KMS-11 (cell line): ENCODE data around the gene TMSB15C.
A peak's percentile ranks its signal among the peaks of the same experiment; 100 is the strongest.
"Not testable (repeated sequence)": the region's sequence is repeated elsewhere in the genome, so short reads cannot be mapped to it uniquely, and the experiment has no call there.

ENCODE experiments used
- H2AFZ ChIP-seq: fragments of 200-600 bp; sonication (generic); 2 replicates; pipeline ENCODE4 v1.6.1; 2016; ENCODE audit warnings: antibody characterized with exemption, mixed run types, low read depth
- H3K27ac ChIP-seq: fragments of 200-600 bp; sonication (generic); 2 replicates; pipeline ENCODE4 v1.6.1; 2016; ENCODE audit warnings: mild to moderate bottlenecking, mixed run types
- H3K27me3 ChIP-seq: fragments of 200-600 bp; sonication (generic); 2 replicates; pipeline ENCODE4 v1.6.1; 2017; ENCODE audit warnings: mild to moderate bottlenecking, low read depth, mixed run types, moderate library complexity; ENCODE audit not compliant: insufficient read depth
- H3K36me3 ChIP-seq: fragments of 200-600 bp; sonication (generic); 2 replicates; pipeline ENCODE4 v1.6.1; 2017; ENCODE audit warnings: mild to moderate bottlenecking, mixed run types; ENCODE audit not compliant: insufficient read depth
- H3K4me1 ChIP-seq: fragments of 200-600 bp; sonication (generic); 2 replicates; pipeline ENCODE4 v1.6.1; 2016; ENCODE audit warnings: mild to moderate bottlenecking, low read depth, mixed run types; ENCODE audit not compliant: poor library complexity, severe bottlenecking
- H3K4me2 ChIP-seq: fragments of 200-600 bp; sonication (generic); 2 replicates; pipeline ENCODE4 v1.7.0; 2016; ENCODE audit warnings: mild to moderate bottlenecking, mixed run types
- H3K4me3 ChIP-seq: fragments of 200-600 bp; sonication (generic); IDR thresholded peaks from 2 replicates; pipeline ENCODE4 v1.6.1; 2017; ENCODE audit warnings: low read depth, low read length, mixed read lengths; ENCODE audit not compliant: insufficient read depth
- H3K79me2 ChIP-seq: fragments of 200-600 bp; sonication (generic); 2 replicates; pipeline ENCODE4 v1.6.1; 2016; ENCODE audit warnings: low read depth, mixed run types; ENCODE audit not compliant: insufficient read depth
- H3K9ac ChIP-seq: fragments of 200-600 bp; sonication (generic); 2 replicates; pipeline ENCODE4 v1.6.1; 2016; ENCODE audit warnings: mild to moderate bottlenecking, mixed run types
- H4K20me1 ChIP-seq: fragments of 200-600 bp; sonication (generic); 2 replicates; pipeline ENCODE4 v1.6.1; 2016; ENCODE audit warnings: mild to moderate bottlenecking, mixed run types; ENCODE audit not compliant: insufficient read depth
- TF ChIP-seq, protein P1 (sequence below): fragments of 200-600 bp; sonication (generic); conservative IDR thresholded peaks from 2 replicates; pipeline ENCODE4 v1.6.1; 2017; ENCODE audit warnings: low read depth, mild to moderate bottlenecking, antibody characterized with exemption, low read length, moderate library complexity, mixed read lengths

Gene TMSB15C

DNA sequence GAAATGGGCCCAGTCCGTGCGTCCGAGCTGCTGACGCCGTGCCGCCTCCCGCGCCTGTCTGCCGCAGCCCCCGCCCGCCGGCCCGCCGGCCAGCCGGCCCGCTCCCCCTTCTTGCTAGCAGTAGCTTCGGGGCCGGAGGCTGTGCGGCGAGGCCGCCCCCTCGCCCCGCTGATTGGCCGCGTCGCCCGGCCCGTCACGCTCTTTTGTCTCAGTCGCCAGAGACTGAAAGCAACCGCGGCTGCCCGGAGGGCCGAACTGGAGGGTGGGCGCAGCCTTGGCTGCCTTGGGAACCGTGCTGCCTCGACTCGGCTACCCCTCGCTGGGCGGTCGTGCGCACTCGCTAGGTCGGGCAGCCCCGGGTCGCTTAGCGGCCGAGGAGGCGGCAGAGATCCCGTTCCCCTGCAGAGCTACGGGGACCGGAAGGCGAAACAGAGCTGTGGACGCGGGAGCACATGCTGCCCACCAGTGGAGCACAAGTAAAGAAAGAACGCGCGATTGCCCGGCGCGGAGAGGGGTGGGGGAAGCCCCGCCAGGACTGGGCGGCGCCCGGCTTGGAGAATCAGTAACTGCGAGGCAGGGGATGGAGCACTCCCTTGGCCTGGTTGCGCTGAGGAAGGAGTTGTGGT, 36.4 kb upstream of the TMSB15C start, which contains the start of gene ZCCHC18:
TSS of gene ZCCHC18 (plus strand) at position 198 of the 626 bp plus-strand sequence. CDS start 1,589 bp downstream, outside the sequence.
- H3K9ac ChIP-seq, result peak within 1 kb of the TSS; percentile 85
- peaks cover 27% of the 10 kb centered on the region for H3K4me1 ChIP-seq
- peaks cover 11% of the 10 kb centered on the region; the same call in 1 of the 2 replicates for H3K79me2 ChIP-seq
- H2AFZ ChIP-seq, result peak within 1 kb of the TSS; percentile 69
- no peak within 1 kb of the TSS for H3K4me3 ChIP-seq
- TF ChIP-seq, protein P1, sequence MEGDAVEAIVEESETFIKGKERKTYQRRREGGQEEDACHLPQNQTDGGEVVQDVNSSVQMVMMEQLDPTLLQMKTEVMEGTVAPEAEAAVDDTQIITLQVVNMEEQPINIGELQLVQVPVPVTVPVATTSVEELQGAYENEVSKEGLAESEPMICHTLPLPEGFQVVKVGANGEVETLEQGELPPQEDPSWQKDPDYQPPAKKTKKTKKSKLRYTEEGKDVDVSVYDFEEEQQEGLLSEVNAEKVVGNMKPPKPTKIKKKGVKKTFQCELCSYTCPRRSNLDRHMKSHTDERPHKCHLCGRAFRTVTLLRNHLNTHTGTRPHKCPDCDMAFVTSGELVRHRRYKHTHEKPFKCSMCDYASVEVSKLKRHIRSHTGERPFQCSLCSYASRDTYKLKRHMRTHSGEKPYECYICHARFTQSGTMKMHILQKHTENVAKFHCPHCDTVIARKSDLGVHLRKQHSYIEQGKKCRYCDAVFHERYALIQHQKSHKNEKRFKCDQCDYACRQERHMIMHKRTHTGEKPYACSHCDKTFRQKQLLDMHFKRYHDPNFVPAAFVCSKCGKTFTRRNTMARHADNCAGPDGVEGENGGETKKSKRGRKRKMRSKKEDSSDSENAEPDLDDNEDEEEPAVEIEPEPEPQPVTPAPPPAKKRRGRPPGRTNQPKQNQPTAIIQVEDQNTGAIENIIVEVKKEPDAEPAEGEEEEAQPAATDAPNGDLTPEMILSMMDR, result no peak
- no peaks in the 10 kb centered on the region for H3K36me3 ChIP-seq
- no peaks in the 10 kb centered on the region for H4K20me1 ChIP-seq
- H3K4me2 ChIP-seq, result peak within 1 kb of the TSS; percentile 82
- peak within 1 kb of the TSS; percentile 79 for H3K27ac ChIP-seq
- H3K27me3 ChIP-seq, result no peaks in the 10 kb centered on the region

DNA sequence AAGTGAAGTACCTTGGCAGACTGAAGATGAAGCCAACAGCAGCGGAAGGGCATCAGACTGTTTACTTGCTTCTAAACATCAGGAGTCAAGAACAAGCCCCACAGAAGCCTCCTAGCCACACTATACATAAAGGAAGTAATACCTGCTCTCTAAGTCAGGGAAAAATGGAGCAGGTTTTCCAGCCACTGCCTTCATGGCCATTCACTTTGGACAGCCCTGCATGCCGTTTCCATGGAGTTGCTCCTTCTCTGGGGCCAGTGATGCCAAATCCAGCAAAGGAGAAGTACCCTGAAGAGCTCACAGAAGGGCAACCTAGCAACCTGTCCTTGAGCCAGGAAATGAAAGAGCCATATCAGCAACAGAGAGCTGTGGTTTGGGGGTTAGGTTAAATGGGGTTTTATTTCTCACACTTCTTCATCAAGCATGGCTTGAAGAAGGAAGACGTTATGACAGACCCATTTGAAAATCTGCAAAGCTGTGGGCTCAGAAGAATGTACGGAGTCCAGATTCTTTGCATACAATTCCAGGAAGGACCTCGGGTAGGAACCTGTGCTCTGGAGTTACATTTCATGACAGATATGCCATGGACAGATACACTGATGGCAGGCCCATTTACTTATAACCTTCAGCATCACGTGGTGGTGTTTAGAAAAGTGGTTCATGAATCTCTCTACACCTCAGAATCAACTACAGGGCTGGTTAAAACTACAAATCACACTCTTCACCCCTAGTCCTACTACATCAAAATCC, 34.6 kb upstream of the TMSB15C start:
- H3K4me1 ChIP-seq, result peaks cover 27% of the 10 kb centered on the region
- peak overlapping the region; percentile 85; the same call in 1 of the 2 replicates for H3K9ac ChIP-seq
- peak overlapping the region; percentile 79 for H3K27ac ChIP-seq
- not testable (repeated sequence) for H4K20me1 ChIP-seq, H3K27me3 ChIP-seq, H3K36me3 ChIP-seq, H2AFZ ChIP-seq, H3K4me3 ChIP-seq
- H3K4me2 ChIP-seq, result peak overlapping the region; percentile 82
- H3K79me2 ChIP-seq, result peaks cover 11% of the 10 kb centered on the region; the same call in 1 of the 2 replicates

DNA sequence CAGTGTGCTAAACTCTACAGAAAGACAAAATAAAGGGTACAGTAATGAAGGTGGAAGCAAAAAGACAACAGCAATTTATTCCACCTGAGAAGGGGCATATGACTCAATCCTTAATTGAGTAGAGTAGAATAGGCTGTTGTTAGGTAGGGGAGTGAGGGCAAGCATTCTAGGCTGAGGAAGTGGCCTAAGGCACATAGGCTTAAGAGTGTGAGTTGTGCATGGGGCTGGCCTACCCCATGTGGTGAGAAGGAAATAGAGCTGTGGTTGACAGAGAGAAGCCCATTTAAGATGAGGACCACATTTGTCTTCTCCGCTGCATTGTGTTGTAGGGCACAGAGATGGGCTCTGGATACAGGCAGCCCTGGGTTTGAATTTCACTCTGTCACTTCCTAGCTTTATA, 32.9 kb upstream of the TMSB15C start:
- Histone ChIP-seq H3K79me2 (peaks cover 11% of the 10 kb centered on the region; the same call in 1 of the 2 replicates), H3K9ac (no peak overlapping the region), H3K4me2 (peak overlapping the region; percentile 29; the same call in 1 of the 2 replicates), H3K4me1 (peaks cover 27% of the 10 kb centered on the region), H4K20me1 (no peaks in the 10 kb centered on the region), H2AFZ (no peak overlapping the region), H3K4me3 (no peak overlapping the region), H3K36me3 (no peaks in the 10 kb centered on the region), H3K27me3 (no peaks in the 10 kb centered on the region), H3K27ac (no peak overlapping the region)
- TF ChIP-seq, protein P1, result no peak

DNA sequence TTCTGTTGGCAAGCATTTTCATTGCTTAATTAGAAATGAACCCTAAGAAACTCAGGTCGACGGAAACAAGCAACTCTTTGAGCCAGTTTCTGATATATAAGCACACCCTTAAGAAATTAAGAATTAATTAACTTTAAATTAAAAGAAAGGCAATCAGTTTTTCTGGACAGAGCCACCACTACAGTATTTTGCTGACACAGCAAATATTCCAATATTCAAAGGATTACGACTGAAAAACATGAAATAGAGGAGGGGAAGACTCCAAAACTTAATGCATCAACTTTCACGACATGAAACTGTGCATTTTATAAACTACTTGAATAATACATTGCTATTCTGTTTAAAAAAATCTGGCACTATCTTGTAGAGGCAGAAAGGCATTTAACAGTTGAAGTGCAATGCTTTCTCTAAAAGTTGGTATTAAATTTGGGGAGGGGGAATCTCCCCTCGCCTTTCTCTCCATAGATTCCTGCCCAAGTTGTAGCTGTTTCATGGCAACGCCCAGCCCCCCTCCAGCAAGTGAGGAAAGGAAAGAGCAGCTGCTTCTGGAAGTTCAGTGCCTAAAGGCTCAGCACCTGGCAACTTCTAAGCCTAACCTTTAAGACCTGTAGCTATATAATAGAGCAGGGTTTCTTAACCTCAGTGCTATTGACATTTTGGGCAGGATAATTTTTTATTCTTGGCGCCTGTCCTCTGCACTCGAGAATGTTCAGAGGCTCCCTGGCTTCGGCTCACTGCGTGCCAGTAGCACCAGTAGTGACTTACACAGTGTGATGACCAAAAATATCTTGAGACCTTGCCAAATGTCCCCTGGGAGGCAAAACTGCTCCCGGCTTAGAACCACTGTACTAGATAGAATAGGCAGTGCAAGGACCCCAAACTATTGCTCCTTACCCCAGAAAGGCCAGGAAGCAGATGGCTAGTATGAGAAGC, 29.6 kb upstream of the TMSB15C start:
- Histone ChIP-seq H3K4me2 (no peak overlapping the region), H2AFZ (no peak overlapping the region), H4K20me1 (no peaks in the 10 kb centered on the region), H3K4me1 (peaks cover 24% of the 10 kb centered on the region), H3K27me3 (no peaks in the 10 kb centered on the region), H3K27ac (no peak overlapping the region), H3K4me3 (no peak overlapping the region), H3K36me3 (no peaks in the 10 kb centered on the region), H3K9ac (no peak overlapping the region), H3K79me2 (peaks cover 11% of the 10 kb centered on the region; the same call in 1 of the 2 replicates)
- TF ChIP-seq, protein P1, result no peak
